HG02885 (cell line): Measurements from ENCODE around the gene PTPRG.

Experiments
- ATAC-seq: cut with Tn5 transposase; IDR thresholded peaks from one replicate; pipeline ENCODE4 v1.9.1; 2021; ENCODE audit warnings: mild to moderate bottlenecking; ENCODE audit not compliant: unreplicated experiment, poor library complexity

The PTPRG gene

DNA sequence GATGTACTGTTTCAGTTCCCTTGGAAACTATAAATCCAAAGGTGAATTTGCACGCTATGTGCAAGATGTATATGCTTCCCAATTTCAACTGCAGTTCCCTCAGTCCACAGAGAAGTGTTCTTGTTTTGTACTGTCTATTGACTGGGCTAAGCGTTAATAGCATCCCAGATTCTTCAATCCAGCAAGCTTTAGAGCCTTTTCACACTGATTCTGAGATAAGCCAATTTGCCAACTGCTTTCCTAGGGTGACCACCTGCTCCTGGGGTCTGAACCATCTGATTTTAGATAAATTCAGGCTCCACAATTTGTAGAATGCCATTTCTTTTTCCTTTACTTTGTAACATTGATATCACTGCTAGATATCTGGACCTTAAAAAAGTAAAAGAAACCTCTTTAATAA lies 340.1 kb downstream of the PTPRG start:
- ATAC-seq, result no peak

DNA sequence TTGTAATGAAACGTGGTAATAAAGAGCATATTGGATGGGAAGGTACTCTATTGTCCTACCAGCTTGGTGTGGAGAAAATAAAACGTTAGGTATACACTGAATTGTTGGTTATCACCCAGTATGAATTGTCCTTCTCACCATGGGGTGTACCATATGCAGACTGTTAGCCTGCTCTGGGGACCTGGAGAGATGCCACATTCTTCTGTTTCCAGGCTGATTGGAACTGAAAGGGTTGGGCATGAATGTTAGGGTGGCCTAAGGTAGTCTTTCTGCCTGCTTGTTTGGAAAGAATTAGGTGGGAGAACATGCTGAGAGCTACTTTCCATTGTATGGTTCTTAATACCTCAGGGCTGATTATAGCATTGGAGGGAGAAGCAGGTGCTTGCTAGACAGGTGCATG lies 340.6 kb downstream of the PTPRG start:
- ATAC-seq, result no peak

DNA sequence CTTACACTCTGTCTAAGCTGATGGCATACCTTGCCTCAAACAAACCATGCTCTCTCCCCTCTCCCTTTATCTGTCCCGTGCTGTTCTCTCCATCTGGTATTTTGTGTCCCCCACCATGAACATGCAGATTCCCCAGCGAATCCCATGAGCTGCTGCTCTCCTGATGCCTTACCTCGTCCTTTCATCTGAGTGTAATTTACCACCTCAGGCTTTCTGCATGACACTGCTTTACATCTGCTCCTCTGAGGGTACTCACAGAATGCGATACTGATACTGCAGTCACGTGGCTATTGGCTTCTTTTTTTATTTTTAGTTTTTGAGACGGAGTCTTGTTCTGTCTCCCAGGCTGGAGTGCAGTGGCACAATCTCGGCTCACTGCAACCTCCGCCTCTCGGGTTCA lies 341.7 kb downstream of the PTPRG start:
- no peak for ATAC-seq

DNA sequence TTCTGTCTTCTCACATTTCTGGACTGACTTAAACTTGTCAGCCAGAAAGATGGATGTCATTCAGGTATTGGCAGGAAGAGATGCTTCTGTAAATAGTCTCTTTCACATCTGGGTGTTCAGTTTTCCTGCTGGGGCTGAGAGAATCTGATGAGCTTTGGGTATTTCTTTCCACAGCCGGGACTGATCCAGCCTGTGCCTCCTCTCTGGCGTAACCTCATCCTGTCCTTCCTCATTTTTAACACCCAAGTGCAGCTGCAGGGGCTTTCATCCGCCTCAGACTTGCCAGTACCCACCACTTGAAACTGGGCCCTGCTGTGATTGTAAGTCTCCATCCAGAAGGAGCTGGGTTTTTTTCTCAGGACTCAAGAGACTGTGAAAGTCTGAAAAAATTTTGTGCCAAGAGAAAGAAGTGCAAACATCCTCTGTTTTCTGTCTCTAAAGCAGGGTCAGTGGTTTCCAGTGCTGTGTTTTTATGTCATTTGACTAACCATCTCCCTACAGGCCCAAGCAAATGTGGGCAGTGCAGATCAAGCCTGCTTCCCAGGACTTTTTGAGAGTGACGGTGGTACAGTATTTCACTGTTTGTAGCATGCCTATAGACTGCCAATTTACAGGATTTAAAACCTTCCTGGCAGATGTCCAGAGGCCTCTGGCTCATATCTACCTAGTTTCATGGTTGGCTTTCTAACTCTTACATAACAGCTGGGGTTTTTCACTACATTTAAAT lies 342.7 kb downstream of the PTPRG start:
- ATAC-seq, result no peak

DNA sequence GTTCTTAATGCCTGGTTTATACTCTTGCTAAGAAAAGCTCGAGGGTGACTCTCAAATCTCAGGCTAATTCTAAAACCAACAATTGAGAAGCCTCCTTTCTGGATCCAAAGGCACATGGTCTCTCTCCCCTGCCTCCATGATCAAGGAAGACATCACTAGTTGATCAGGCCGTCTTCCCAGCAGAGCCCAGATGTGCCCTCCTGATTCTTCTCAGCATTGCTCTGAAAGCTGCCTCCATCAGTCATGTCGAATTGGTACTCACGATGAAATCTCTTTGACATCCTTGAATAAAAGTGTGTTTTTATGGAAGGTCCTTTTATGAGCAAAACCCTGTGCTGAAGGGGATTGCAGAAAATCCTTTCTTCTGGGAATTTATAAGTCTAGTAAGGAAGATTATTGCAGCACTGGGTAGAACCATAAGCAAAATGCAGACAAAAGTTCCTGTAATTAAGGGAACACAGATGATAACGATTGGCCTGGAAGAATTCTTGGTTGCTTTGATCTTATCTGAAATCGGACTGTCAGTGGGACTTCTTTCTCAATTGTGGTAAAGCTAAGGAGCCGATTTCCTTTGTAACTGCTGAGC lies 345.9 kb downstream of the PTPRG start:
- ATAC-seq, result no peak

DNA sequence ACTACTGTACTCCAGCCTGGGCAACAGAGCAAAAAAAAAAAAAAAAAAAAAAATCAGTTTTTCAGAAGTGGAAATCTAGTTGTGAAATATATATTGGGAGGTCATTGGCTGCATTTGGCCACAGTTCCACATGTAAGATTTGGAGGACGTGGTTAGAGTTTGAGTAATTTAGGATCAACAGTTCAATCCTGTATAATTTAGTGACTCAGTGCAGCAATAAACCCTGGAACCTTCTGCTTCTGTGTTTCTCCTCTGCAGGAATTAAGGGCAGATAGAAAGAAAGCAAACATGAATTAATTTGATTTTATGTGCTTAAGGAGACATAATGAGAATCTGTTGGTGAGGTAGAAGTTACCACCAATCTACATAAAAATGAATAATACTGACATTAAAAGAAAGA lies 347.0 kb downstream of the PTPRG start:
- no peak for ATAC-seq

DNA sequence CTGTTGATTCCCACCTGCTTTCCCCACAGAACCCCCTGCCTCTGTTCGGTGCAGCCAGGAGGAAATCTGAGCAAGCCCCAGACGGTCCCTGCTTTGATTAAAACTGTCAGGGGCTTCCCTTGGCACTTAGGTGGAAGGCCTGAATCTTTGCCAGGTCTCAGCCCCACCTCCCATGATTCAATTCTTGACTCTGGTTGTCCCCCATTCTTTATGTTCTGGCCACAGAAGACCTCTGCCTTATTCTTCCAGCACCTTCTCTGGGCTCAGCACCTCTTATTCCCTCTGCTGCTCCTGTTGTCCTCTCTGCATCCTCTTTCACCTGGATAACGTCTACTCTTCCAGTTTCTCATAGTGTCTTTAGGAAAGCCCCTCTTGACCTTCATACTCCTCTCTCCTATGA lies 349.4 kb downstream of the PTPRG start:
- ATAC-seq, result no peak

DNA sequence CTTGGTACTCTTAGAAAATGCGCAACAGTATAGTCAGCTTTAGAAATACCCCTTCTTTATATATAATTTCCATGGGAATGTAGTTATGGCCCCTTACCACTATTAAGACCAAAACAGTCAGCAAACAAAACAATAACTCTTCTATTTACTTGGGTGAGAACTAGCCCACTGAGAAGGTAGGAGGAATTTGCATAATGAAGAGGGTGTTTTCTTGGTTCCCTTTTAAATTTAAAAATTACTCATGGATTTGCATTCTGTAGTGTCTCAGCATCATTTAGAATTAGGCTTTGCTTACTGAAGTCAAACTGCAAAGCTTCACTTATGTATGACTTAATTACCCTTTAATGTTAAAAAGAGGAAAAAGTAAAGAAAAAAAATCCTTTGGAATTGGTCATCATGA lies 350.8 kb downstream of the PTPRG start:
- peak; percentile 91 for ATAC-seq

DNA sequence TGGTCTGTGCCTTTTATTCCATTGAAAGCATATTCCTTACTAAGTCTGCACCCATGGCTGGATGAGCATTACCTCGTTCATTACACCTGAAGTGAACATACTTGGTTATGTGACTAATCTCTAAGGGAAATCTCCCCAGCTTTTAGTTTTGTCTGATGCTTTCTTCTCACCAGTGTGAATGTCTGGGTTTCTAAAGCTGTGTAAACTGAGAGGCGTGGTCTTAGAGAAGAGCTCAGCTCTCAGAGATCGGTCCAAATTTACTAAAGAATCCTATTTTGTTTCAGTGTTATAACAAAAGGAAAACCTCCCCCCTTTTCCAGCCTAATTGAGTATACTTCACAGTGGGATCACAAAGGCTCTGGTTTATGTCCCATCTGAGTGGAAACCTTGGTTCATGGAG lies 352.3 kb downstream of the PTPRG start:
- no peak for ATAC-seq

DNA sequence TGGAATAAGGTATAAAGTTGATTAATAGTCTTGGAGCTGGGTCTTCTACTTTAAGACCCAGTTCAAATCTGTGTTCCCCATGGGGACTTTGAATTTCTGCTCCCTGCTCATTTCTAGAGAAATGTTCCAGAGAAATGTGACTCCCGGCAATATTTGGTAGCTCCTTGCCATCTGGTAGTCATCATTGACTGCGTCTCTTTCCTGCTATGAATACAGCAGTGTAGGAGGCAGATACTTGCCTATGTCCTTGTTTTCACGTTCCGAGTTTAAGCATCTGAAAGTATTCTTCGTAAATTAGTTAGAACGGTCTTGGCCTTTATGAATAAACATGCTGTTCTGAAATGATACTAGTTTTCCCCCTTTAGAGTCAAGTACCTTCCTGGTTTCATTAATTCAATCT lies 352.9 kb downstream of the PTPRG start:
- ATAC-seq, result no peak

DNA sequence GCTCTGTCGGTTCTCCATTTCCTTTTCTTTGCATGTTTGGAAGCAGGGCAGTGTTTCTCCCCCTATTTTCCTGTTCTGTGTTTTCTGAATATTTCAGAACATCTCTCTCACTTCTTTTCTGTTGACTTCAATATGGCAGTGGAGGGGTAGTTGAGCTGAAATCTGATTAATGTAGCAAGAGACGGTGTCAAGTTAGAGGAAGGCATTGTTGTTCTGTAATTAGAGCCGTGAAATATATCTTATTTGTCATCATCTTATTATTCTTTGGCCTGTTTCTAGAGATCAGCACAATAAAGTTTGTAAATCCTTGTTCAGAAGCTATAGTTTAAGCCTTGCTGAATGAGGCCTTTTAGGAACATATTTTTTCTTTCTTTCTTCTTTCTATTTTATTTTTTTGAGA lies 353.9 kb downstream of the PTPRG start:
- ATAC-seq, result no peak

DNA sequence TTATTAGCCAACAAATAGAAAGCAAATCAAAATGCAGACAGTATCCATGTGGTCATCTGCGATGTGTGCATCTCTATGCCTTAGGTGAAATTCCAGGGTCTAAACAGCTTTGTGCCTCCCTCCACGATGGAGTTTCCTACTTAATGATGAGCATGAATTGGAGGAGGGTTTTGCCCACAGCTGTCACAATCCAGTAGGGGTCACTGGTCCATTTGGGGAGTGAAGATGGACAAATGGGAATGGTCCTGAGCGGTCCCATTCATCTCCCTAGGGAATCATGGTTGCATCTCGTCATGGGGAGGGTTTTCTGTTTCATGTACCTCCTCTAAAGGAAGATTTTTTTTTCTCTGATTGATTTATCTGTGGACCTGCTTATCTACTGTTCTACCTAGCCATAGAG lies 358.0 kb downstream of the PTPRG start:
- ATAC-seq, result no peak

DNA sequence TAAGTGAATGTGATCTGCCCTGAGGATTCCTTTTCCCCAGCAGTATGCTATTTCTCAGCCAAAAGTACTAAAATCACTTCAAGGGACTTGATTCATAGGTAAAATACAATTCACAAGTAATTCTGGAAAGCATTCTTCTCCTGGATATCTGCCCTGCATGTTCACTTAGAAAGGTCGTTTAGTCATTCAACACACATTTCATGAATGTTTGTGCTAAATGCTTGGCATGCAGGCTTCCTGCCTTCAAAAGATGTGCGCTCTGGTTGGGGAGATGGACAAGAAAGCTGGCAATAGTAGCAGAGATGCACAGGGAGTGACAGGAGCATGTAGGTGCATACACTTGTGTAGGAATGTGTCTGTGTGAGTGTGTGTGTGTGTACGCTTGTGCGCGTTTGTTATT lies 360.7 kb downstream of the PTPRG start:
- ATAC-seq, result no peak

DNA sequence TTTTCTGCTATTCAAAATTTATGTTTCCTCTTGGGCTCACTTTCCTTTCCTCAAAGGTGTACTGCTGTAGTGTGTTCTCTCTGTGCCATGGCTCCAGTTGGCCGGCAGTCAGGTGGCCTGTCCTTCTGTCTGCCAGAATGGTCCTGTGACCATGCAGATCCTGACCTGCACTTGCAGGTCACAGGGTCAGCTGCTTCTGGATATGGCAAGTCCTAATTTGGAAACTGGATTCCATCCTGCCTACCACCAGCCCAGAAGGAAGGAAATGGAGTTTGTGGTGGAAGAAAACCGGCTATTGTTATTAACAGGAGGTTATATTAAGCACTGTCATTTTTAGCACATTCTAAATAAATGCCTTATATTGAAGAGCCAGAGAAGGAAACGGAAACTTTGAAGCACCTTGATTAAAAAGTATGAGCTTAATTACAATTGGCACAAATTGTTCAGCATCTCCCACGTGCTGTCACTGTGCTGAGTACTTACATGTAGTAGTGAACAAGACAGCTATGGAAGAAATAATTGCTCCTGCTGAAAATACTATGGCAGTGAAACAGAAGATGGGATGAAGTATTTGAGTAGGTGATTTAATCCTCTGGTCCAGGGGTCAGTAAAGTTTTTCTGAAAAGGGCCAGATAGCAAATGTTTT lies 362.8 kb downstream of the PTPRG start:
- ATAC-seq, result no peak

DNA sequence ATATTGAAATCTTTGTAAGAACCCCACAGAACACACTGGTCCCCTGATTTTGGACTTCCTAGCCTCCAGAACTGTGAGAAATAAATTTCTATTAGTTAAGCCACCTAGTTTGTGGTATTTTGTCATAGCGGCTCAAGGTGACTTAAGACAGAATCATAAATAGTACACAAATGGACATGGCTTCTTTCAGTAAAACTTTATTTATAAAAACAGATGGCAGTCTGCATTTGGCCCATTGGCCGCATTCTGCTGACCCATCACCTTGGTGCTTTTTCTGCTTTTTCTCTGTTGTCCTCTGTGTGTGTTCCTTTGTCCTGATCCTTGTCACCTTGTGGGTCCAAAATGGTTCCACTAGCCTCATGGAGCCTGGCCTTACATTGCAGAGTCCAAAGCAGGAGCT lies 363.6 kb downstream of the PTPRG start:
- ATAC-seq, result no peak

DNA sequence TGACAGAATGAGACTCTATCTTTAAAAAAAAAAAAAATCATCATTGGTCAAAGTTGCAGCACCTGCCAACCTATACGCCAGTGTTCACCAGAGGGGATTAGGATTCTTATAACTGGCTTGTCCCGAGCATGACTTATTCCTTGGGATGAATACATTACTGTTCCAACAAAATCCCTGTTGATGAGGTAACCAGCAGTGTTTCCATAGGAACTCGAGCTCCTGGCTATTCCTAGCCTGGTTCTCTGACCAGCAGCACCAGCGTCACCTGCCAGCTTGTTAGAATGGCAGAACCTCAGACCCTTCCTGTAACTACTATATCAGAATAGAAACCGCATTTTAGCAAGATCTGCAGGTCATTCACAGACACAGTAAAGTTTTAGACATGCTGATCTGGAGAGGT lies 364.4 kb downstream of the PTPRG start:
- ATAC-seq, result no peak

DNA sequence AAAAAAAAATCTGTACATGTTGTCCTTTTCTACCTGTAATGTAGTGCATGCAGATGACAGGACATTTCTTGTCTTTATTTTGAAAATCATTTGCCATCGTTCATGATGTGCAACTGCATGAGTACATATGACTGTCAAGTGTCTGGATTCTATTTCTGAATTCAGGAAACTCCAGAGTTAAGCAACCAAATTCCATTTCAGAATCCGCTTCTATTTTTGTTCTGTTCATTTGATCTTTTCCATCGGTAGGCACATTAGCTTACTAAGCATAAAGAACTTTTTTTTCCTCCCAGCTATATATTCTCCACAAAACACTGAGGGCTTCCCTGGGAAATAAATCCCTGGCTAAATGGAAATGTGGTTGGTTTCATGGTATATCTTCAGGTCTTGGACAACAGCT lies 365.6 kb downstream of the PTPRG start:
- no peak for ATAC-seq

DNA sequence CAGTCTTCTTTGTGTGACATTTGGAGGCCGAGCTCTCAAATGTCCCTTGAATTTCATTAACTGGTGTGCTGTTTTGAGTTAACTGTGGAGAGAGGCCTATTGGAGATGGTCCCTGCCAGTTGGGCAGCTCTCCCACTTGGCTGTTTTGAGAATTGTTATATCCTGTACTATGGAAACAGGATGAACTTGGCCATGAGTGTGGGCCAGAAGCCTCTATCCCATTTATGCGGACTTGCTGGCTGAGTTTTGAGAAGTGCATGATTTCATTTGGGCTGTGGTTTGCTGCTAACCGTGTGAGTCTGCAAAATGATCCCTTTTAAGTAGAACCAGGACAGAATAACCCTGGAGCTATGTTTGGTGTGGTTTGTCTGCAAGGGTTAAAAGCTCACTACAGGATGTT lies 366.0 kb downstream of the PTPRG start:
- ATAC-seq, result no peak

DNA sequence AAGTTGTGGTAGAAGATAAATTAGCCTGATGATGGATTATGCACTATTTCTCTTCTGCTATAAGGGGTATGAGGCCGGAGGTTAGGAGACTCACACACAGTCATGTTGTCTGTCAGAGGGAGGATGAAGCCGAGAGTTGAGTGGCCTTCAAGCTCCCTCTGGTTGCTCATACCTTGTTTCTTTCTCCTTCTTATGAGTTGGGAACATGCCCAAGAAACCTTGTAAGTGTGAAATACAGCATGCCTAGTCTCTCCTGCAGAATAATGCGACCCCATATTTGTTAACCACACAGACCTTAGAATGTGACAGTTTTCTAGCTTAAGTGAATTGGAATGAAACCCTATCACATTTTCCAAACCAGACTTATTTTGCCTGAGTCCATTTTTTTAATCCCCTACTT lies 366.7 kb downstream of the PTPRG start:
- no peak for ATAC-seq

DNA sequence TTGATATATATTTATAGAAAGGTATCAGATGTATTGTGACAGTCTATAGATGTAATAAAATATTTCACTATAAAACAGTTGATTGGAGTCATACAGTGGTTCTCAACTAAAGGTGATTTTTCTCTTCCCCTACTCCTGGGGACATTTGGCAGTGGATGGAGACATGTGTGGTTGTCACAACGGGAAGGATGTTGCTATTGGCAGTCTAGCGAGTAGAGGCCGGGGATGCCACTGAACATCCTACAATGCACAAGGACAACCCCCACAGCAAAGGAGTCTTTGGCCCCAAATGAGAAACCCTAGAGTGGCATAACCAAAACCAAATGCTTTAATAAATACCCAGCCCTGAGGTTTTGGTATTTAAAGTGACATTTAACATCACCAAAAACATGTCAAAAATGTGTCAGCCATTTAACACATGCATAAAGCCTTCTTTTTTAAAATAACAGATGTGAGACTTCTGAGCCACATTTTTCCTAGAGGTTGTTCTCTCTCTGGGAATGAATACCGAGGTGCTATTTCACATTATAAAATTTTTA lies 367.5 kb downstream of the PTPRG start:
- no peak for ATAC-seq

DNA sequence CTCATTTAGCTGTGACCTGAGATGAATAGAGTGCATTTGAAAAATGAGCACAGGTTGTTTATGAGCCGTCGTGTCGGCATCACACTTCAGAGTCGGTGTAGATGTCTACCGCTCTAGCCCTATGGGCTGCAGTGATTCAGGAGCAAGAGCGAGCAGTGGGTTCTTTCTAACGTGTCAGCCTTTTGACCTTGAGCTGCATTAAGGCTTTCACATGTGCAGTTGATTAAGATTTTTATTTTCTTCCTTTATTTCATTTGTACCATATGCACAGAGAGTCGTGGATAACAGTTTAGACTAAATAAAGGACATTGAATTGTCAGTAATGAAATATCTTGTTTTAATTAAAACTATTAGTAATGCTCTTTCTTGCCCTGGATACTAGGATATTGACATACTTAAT lies 368.2 kb downstream of the PTPRG start:
- no peak for ATAC-seq

DNA sequence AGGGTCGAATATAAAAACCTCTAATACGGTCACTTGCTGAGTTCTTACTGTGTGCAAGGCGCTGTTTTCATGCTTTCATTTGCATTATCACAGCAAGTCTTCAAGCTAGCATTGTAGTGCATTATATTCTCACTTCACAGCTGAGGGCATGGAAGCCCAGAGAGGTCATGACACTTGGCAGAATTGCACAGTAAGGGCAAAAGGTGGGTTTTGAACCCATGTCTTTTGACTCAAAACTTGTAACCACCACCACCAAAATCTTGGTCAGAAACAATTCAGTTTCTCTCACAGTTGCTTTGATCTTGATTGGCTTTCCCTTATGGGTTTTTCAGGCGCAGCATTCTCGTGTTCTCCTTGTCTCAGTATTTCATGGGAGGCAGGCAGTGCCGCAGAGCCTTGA lies 371.1 kb downstream of the PTPRG start:
- ATAC-seq, result no peak
